ENCODE measurements around the gene CD72.

Gene CD72

GRCh38 chr9:35635730-35636129, 17.5 kb upstream of the CD72 start:
- no peak for TF ChIP-seq CTCF (IDR thresholded peaks at IDR 0.05; ENCODE audit: control extremely low read depth, extremely low read depth, low read depth, missing control alignments)
- DNase-seq (ENCODE audit: extremely low spot score), result no peak
- CTCF ChIA-PET, result interaction anchor here (0.9 to 5.7 kb wide), 6 partner anchors 10 to 61 kb away, joined by 3 to 36 read pairs (median 5); partner anchors contain the start of genes CCDC107 and RMRP
- POLR2A ChIA-PET, result no interaction called here

GRCh38 chr9:35629597-35629996, 11.4 kb upstream of the CD72 start:
- CTCF ChIA-PET, result interaction anchor here (1.1 to 4.0 kb wide), 10 partner anchors 11 to 159 kb away, joined by 3 to 30 read pairs (median 7); partner anchors contain the start of genes ARHGEF39, CCDC107, CD72 and CREB3
- DNase-seq (ENCODE audit: extremely low spot score), result no peak
- TF ChIP-seq CTCF (IDR thresholded peaks at IDR 0.05; ENCODE audit: control extremely low read depth, extremely low read depth, low read depth, missing control alignments), result no peak
- POLR2A ChIA-PET, result interaction anchor here (0.7 kb wide), 1 partner anchor 82 kb away, joined by 5 read pairs; no protein-coding TSS in a partner anchor

DNA sequence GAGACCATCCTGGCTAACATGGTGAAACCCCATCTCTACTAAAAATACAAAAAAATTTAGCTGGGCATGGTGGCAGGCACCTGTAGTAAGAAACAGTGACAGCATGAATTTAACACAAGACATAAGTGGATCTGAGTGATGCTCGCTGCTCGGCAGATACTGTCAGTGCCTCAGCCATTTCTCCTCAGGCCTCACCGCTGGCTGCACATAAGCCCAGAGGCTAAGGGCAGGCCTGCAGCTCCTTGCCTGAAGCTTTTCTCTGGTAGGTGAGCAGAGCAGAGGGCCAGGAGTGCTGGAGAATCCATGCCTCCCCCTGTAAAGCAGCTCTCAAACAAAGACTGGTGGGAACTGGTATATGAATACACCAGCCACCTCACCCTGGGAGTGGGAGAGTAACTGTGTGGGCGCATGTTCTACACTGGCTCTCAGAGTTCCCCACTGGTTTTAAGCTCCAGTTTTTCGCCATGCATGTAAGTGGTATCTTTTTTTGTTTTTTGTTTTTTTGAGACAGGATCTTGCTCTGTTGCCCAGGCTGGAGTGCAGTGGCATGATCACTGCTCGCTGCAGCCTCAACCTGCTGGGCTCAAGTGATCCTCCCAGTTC, 10.3 kb upstream of the CD72 start:
- TF ChIP-seq CTCF (IDR thresholded peaks at IDR 0.05; ENCODE audit: control extremely low read depth, extremely low read depth, low read depth, missing control alignments), result no peak
- no peak for DNase-seq (ENCODE audit: extremely low spot score)
- ChIA-PET CTCF (interaction anchor here (0.6 to 4.0 kb wide), 10 partner anchors 10 to 198 kb away, joined by 3 to 30 read pairs (median 7); partner anchors contain the start of genes ARHGEF39, CCDC107, CD72 and RMRP), POLR2A (interaction anchor here (0.8 kb wide), 1 partner anchor 19 kb away, joined by 3 read pairs; no protein-coding TSS in a partner anchor)

- ChIA-PET CTCF (interaction anchor here (0.6 to 4.0 kb wide), 8 partner anchors 9 to 199 kb away, joined by 3 to 30 read pairs (median 6); partner anchors contain the start of gene CD72), POLR2A (interaction anchor here (0.8 kb wide), 1 partner anchor 18 kb away, joined by 3 read pairs; no protein-coding TSS in a partner anchor)
- peak; percentile 20 for DNase-seq (ENCODE audit: extremely low spot score)
- no peak for TF ChIP-seq CTCF (IDR thresholded peaks at IDR 0.05; ENCODE audit: control extremely low read depth, extremely low read depth, low read depth, missing control alignments)
Measured at GRCh38 chr9:35627575-35627974, 9.4 kb upstream of the CD72 start.

- POLR2A ChIA-PET, result interaction anchor here (0.5 kb wide), 1 partner anchor 505 kb away, joined by 5 read pairs; no protein-coding TSS in a partner anchor
- CTCF ChIA-PET, result interaction anchor here (1.0 to 11.5 kb wide), 11 partner anchors 9 to 985 kb away, joined by 3 to 97 read pairs (median 5); partner anchors contain the start of genes SIT1 and TESK1
- DNase-seq (ENCODE audit: extremely low spot score), result no peak
- TF ChIP-seq CTCF (IDR thresholded peaks at IDR 0.05; ENCODE audit: control extremely low read depth, extremely low read depth, low read depth, missing control alignments), result no peak
Measured at GRCh38 chr9:35619800-35620158, 1.6 kb upstream of the CD72 start.

DNA sequence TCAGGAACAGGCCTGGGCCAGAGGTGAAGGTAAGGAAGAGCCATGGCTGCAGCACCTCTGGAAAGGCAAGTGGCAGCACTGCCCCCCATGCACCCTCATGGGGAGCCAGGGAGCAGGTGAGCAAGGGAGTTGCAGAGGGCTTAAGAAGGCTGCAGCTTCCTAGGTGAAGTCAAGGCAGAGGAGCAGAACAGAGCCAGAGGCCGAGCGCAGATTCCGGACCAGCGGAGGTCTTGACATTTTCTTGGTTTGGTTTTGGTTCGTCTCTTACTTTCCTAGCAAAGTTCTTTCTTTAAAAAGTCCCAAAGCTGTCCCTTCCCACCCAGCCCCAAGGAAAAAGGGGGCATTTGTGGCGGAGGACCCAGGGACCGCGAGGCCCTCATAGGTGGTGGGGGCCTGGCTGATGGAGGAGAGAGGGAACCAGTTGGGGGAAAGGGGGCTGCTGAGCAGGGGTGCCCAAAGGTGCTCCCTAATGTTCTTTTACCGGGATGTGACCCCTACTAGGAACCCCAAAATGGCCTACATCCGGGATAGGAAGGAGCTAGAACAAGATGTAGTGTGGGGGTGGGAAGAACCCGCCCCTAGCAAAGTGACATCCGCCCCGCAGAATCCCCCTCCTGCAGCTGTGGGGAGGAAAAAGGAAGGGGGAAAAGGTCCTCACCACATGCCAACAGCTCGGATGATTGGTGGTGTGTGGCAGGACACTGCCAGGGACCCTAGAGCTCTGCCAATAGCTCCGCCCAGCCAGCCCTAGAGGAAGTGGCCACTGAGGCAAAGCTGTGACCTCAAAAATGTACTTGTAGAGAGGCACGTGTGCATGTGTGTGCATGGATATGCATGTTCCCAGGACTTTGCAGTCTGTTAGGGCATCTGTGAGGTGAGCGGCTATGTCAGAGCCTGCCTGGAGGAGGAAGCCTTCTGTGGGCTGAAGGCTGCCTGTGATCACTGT, 914 bp upstream of the CD72 start:
- CTCF ChIA-PET, result interaction anchor here (1.0 to 11.5 kb wide), 11 partner anchors 9 to 985 kb away, joined by 3 to 97 read pairs (median 5); partner anchors contain the start of genes SIT1 and TESK1
- POLR2A ChIA-PET, result interaction anchor here (0.5 to 0.6 kb wide), 2 partner anchors 505 to 1931 kb away, joined by 3 to 5 read pairs; no protein-coding TSS in a partner anchor
- peak; percentile 60 for DNase-seq (ENCODE audit: extremely low spot score)
- no peak for TF ChIP-seq CTCF (IDR thresholded peaks at IDR 0.05; ENCODE audit: control extremely low read depth, extremely low read depth, low read depth, missing control alignments)
